A549 (cell line): ENCODE data around the gene SVIL.
"Not testable (repeated sequence)": the region's sequence is repeated elsewhere in the genome, so short reads cannot be mapped to it uniquely, and the experiment has no call there.

ENCODE experiments used
- BCL3 ChIP-seq: fragments of >200 bp; sonication (Bioruptor Twin); formaldehyde crosslinking; IDR thresholded peaks from 3 replicates; pipeline ENCODE4 v1.6.1; 2016
- CTCF ChIP-seq: fragments of >200 bp; sonication (Bioruptor Twin); formaldehyde crosslinking; IDR thresholded peaks from 3 replicates; pipeline ENCODE4 v1.5.1; 2016
- EP300 ChIP-seq, 2 experiments: fragments of >200 bp; sonication (Bioruptor Twin); formaldehyde crosslinking; IDR thresholded peaks; 2 replicates in 1 of 2; 3 replicates in 1 of 2; pipeline ENCODE4 v1.6.1; 2016 to 2017
- ESRRA ChIP-seq: fragments of 150-350 bp; IDR thresholded peaks from 2 replicates; pipeline ENCODE4 v1.6.1; 2014; ENCODE audit warnings: mild to moderate bottlenecking, low read length, borderline replicate concordance
- RFX5 ChIP-seq: fragments of 450-650 bp; IDR thresholded peaks from 2 replicates; pipeline ENCODE4 v1.7.1; 2014; ENCODE audit warnings: antibody characterized with exemption, mild to moderate bottlenecking, moderate library complexity
- USF2 ChIP-seq: fragments of 450-650 bp; IDR thresholded peaks from 2 replicates; pipeline ENCODE4 v1.6.1; 2014; ENCODE audit warnings: antibody characterized with exemption
- TF ChIP-seq, protein P1 (sequence below): IDR thresholded peaks from 2 replicates; pipeline ENCODE4 v1.6.1; 2012

DNA sequence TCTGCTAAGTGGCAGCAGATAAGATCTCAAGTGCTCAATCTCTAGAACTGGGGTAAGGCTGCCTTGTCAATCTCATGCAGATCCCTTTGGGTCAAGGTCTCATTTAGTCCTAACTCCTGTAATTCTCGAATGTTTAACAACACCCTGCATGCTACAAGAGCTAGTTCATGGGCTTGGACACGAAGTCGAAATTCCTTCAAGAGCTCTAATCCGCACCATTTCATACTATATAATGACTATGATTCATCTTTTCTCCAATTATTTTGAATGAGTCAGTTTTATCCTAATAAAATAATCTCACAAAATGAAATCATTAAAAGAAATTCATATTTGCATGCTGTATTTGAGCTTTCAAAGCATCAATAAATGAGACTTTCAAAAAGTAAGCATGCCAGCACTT is 119.7 kb downstream of the SVIL start:
- not testable (repeated sequence) for TF ChIP-seq RFX5; CTCF; USF2; ESRRA; EP300 (IDR thresholded peaks at IDR 0.05); BCL3
- TF ChIP-seq, protein P1, sequence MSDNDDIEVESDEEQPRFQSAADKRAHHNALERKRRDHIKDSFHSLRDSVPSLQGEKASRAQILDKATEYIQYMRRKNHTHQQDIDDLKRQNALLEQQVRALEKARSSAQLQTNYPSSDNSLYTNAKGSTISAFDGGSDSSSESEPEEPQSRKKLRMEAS = not testable (repeated sequence)
